EH (cell line): ENCODE data around the gene CAPRIN1.
"Not testable (repeated sequence)": the region's sequence is repeated elsewhere in the genome, so short reads cannot be mapped to it uniquely, and the experiment has no call there.

Source experiments
- DNase-seq: peaks from one replicate; pipeline ENCODE4 v3.0.0-alpha.2; 2015; ENCODE audit warnings: low read depth

CAPRIN1 gene

GRCh38 chr11:34052036-34052607 lies 591 bp downstream of the CAPRIN1 start:
- peak; percentile 88 for DNase-seq

- DNase-seq = peak; percentile 16
Observed at GRCh38 chr11:34052608-34053160, 1.2 kb downstream of the CAPRIN1 start.

- DNase-seq = peak; percentile 82
Observed at GRCh38 chr11:34053161-34053686, 1.7 kb downstream of the CAPRIN1 start.

GRCh38 chr11:34054351-34054750 lies 2.8 kb downstream of the CAPRIN1 start:
- not testable (repeated sequence) for DNase-seq

- DNase-seq = no peak
Observed at GRCh38 chr11:34055218-34056000, 3.9 kb downstream of the CAPRIN1 start.

DNA sequence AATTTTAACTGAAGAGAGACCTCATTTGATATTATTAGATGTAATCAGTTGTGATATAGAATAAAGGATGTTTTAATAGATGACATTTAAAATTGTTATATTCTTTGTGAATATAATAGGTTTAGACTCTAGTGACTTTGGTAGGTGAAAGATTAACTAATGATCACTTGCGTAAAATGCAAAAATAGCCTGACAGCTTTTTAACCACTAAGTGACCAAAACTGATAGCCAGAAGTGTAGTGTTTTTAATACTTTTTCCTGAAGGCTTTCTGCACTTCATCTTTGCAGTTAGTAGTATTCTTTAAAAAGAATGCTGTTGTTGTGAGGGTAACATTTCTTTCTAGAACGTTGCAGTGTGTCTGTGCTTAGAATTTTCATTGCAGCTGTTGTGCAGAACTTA lies 5.1 kb downstream of the CAPRIN1 start:
- no peak for DNase-seq

DNA sequence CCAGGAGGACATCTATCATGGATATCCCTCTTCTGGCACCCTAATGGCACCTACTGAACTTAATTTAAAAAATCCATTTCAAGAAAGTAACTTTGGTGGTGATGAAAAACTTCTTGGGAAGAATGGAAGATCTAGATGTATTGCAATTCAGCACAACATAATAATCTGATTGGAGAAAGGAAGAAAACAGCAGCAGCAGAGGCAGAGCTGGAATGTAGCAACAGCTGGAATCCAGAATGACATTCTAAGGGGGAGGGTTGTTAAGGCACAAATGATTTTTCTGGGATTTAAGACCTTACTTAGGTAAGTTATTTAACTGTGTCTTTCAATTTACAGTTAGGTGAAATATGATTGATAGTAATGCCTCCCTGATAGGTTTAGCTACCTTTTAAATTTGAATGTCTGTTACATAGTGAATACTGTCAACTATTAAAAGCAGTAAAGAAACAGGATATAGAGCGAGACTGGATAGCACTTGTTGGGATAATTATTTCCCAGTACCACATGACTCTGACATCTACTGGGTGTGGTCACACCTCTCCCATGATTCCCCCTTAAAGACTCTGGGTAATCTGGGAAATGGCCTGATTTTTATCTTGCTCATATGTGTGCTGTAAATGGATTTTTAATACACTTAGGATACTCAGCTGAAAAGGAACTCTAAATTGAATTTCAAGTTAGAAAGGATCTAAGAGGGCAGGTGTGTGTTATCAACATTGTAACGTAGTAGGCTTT lies 11.7 kb downstream of the CAPRIN1 start:
- no peak for DNase-seq

GRCh38 chr11:34064291-34064690 lies 12.8 kb downstream of the CAPRIN1 start:
- no peak for DNase-seq

GRCh38 chr11:34065505-34066203 lies 14.1 kb downstream of the CAPRIN1 start:
- peak; percentile 11 for DNase-seq

DNA sequence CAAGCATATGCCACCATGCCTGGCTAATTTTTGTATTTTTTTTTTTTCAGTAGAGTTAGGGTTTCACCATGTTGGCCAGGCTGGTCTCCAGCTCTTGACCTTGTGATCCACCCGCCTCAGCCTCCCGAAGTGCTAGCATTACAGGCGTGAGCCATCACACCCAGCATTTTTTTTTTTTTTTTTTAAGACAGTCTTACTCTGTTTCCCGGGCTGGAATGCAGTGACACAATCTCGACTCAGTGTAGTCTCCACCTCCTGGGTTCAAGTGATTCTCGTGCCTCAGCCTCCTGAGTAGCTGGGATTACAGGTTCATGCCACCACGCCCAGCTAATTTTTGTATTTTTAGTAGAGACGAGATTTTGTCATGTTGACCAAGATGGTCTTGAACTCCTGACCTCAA lies 15.2 kb downstream of the CAPRIN1 start:
- peak; percentile 31 for DNase-seq

- no peak for DNase-seq
Observed at GRCh38 chr11:34067383-34068065, 16.0 kb downstream of the CAPRIN1 start.

GRCh38 chr11:34068111-34068510 lies 16.6 kb downstream of the CAPRIN1 start:
- DNase-seq = peak; percentile 46

GRCh38 chr11:34071306-34071705 lies 19.8 kb downstream of the CAPRIN1 start:
- DNase-seq = not testable (repeated sequence)

- no peak for DNase-seq
Observed at GRCh38 chr11:34072041-34072440, 20.5 kb downstream of the CAPRIN1 start.

GRCh38 chr11:34072832-34073231 lies 21.3 kb downstream of the CAPRIN1 start:
- DNase-seq = no peak

- no peak for DNase-seq
Observed at GRCh38 chr11:34074391-34074790, 22.9 kb downstream of the CAPRIN1 start.

DNA sequence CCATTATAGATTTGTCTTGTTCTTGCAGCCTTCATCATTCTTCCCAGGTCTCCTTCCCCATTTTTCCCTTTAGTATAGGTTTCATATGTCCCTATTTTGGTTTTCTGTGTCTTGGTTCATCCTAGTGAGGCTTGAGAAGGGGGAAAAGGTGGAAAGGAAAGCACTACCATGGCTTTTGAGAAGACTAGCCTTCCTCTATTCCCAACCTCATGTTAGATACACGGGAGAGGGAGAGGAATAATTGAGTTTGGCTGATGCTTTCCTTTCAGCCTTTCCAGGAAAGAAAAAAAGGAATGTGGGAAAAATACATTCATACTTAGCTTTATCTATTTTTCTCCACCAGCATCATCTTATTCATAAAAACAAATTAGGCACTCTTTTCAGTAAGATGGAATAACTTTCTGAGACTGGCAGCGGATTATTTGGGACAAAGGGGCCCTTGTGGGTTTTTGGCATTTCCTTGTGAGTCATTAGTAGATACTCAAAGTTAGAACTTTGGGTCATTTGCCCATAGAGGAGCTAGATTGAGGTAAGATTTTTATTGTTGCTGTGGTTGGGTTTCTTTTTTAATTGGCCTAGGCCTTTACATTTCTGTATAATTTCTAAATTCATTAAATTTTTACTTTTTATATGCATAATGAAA lies 23.8 kb downstream of the CAPRIN1 start:
- DNase-seq = peak; percentile 94

- no peak for DNase-seq
Observed at GRCh38 chr11:34080609-34081008, 29.1 kb downstream of the CAPRIN1 start.

DNA sequence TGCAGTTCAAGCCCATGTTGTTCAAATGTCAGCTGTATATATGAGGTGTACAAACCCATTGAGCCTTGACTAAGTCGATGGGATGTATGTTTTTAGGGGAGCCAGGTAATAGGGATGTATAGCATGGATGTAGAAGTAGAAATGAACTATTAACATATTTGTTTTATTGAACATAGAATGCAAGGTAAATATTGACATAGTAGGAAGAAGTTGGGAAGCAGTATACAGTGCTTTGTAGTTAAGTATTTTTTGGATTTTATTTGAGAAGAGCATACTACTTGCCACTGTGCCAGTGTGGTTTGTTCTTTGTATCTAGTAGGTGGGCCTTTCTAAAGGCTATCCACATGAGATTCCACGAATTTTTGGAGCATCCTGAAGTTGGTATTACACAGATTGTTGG lies 33.1 kb downstream of the CAPRIN1 start:
- peak; percentile 15 for DNase-seq

DNA sequence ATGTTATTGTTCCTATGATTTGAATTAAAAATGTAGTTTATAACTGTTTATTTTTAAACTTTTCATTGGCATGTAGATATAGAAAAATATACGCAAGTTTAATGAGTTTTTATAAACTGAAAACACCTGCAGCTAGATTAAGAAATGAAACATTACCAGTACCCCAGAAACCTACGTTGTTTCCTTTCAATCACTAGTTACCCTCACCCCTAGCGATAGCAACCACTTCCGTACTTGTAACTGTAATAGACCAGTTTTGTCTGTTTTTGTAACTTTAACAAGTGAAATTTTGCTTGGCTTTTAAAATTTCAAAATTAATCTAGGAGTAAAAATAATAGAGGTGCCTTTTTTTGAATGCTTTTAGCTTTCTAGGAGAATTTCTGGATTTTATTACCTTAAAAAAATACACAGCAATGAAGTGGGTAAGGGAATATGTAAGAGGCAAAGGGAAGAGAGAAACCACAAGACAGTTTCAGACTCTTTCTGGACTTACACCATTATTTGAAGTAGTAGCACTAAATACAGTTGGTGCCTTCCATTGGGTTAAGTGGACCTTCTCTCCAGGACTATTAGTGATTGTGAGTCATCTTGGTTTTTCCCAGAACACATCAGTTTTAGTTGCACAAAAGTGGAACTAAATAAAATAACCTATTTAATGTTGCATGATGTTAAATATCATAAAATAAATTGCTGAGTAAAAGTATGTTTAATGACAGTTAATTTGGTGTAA lies 35.2 kb downstream of the CAPRIN1 start:
- peak; percentile 23 for DNase-seq
